GM12892 (cell line): ENCODE measurements around the gene PRRT1B.

ENCODE experiments used
- DNase-seq: peaks from one replicate; pipeline ENCODE4 v3.0.0; 2011; ENCODE audit not compliant: insufficient read length
- FAIRE-seq: peaks from 2 replicates; lab custom pipeline; 2011; peaks lifted over from hg19 to GRCh38; lab: Jason Lieb, UNC
- POLR2A ChIP-seq: IDR thresholded peaks from 2 replicates; pipeline ENCODE4 v1.6.1; 2011; ENCODE audit warnings: low read depth, low read length, control low read depth
- POLR2AphosphoS5 ChIP-seq: IDR thresholded peaks from 2 replicates; pipeline ENCODE4 v1.6.1; 2011; ENCODE audit warnings: low read depth, low read length, control low read depth
- TAF1 ChIP-seq: IDR thresholded peaks from 2 replicates; pipeline ENCODE4 v1.6.1; 2011; ENCODE audit warnings: low read depth, mild to moderate bottlenecking, control low read depth, low read length, borderline replicate concordance

PRRT1B gene

GRCh38 chr9:131595696-131596429 is 50.5 kb downstream of the PRRT1B start:
- FAIRE-seq (no peak), DNase-seq (no peak)
- no peak for TF ChIP-seq POLR2AphosphoS5
- no peak for TF ChIP-seq TAF1
- TF ChIP-seq POLR2A, result no peak

DNA sequence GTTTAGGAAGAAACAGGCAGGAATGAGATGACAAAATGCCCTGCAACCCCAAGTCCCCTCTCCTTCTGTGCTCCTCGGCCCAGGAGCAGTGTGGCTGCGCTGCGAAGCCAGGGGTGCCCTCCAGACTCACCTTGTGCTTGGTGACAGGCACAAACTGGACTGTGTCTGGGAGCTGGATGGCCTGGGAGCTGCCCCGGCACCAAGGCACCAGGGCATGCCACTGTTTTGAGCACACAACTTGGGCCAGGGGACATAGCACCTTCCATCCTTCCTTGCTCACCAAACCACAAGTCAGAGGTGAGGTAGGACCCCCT is 51.1 kb downstream of the PRRT1B start:
- FAIRE-seq (no peak), DNase-seq (no peak)
- TF ChIP-seq POLR2AphosphoS5, result peak; percentile 39; the same call in 1 of the 2 replicates
- TF ChIP-seq TAF1, result no peak
- TF ChIP-seq POLR2A, result 0 out of 2 replicates have a peak, but pooled peaks have one; percentile 16

GRCh38 chr9:131597246-131597645 is 51.9 kb downstream of the PRRT1B start:
- FAIRE-seq, result no peak
- no peak for DNase-seq
- TF ChIP-seq POLR2A, result no peak
- TF ChIP-seq TAF1, result no peak
- no peak for TF ChIP-seq POLR2AphosphoS5

GRCh38 chr9:131598121-131598520 is 52.8 kb downstream of the PRRT1B start:
- FAIRE-seq (no peak), DNase-seq (no peak)
- TF ChIP-seq POLR2A, result no peak
- TF ChIP-seq TAF1, result no peak
- no peak for TF ChIP-seq POLR2AphosphoS5

DNA sequence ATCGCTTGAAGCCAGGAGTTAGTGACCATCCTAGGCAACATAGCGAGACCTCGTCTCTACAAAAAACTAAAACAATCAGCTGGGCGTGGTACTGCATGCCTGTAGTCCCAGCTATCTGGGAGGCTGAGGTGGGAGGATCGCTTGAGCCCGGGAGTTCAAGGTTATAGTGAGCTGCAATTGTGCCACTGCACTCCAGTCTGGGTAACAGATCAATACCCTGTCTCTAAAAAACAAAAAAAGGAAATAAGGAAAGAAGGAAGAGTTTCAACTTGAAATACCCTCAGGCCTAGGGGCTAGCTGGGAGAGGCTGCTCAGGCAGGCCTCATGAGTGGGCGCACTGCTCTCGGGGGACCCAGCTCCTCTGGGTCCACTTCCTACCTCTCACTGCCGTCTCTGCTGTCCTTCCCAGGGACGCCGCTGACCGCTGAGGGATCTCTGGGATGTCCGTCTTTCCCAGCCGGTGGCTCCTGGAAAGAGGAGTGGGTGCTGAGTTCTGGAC is 56.4 kb downstream of the PRRT1B start:
- DNase-seq, result no peak
- no peak for FAIRE-seq
- TF ChIP-seq POLR2A (no peak), POLR2AphosphoS5 (no peak), TAF1 (no peak)

GRCh38 chr9:131603199-131603598 is 57.9 kb downstream of the PRRT1B start:
- DNase-seq (no peak), FAIRE-seq (no peak)
- TF ChIP-seq POLR2AphosphoS5 (no peak), POLR2A (no peak), TAF1 (no peak)

GRCh38 chr9:131603711-131604439 is 58.6 kb downstream of the PRRT1B start:
- DNase-seq (no peak), FAIRE-seq (no peak)
- TF ChIP-seq POLR2AphosphoS5 (no peak), POLR2A (no peak), TAF1 (no peak)

- DNase-seq, result no peak
- TF ChIP-seq POLR2A (no peak), POLR2AphosphoS5 (no peak), TAF1 (no peak)
- no peak for FAIRE-seq
These were observed 60.7 kb downstream of the PRRT1B start for GRCh38 chr9:131605770-131606590.

- TF ChIP-seq POLR2A, result peak; percentile 16; the same call in 1 of the 2 replicates
- TF ChIP-seq POLR2AphosphoS5, result peak; percentile 17; the same call in 1 of the 2 replicates
- TF ChIP-seq TAF1, result no peak
- FAIRE-seq (no peak), DNase-seq (no peak)
These were observed 61.7 kb downstream of the PRRT1B start for GRCh38 chr9:131606896-131607567.

- no peak for DNase-seq
- TF ChIP-seq TAF1 (no peak), POLR2A (no peak; the same call in 1 of the 2 replicates), POLR2AphosphoS5 (no peak)
- no peak for FAIRE-seq
These were observed 62.3 kb downstream of the PRRT1B start for GRCh38 chr9:131607591-131607990.
